Measurements from ENCODE around the gene EXTL2. TPM values are rescaled to one million over a fixed set of nuclear protein-coding genes. Genes with fewer than 3 reads are reported as not detected.

EXTL2 gene
- total and polyA plus RNA-seq, 10 of the 15 experiments (the other 5 are each of a cell fraction or from before 2014, with no cell fraction given): 10.2 to 51.1 (median 16.2) TPM

- no peak for TF ChIP-seq ZNF687 (IDR thresholded peaks at IDR 0.05)
- TF ChIP-seq ZBTB33 (IDR thresholded peaks at IDR 0.05): no peak
- TF ChIP-seq ZNF384 (IDR thresholded peaks at IDR 0.05; ENCODE audit: borderline replicate concordance, low read depth, low read length): no peak
- TF ChIP-seq E2F8 (IDR thresholded peaks at IDR 0.05; ENCODE audit: low read depth, partially characterized antibody): no peak
- TF ChIP-seq E2F4 (IDR thresholded peaks at IDR 0.05; ENCODE audit: low read depth, low read length): no peak
- TF ChIP-seq ZNF207 (IDR thresholded peaks at IDR 0.05; ENCODE audit: borderline replicate concordance): no peak; the same call in 1 of the 2 replicates
- peak; percentile 14; the same call in 1 of the 2 replicates for TF ChIP-seq MAX (IDR thresholded peaks at IDR 0.05; ENCODE audit: low read depth, low read length)
- TF ChIP-seq PRDM15 (CRISPR knock-in tag; IDR thresholded peaks at IDR 0.05): no peak
- TF ChIP-seq STAT3 (IDR thresholded peaks at IDR 0.05; ENCODE audit: low read depth, low read length): no peak
- TF ChIP-seq SREBF1 (IDR thresholded peaks at IDR 0.05; ENCODE audit: low read length): no peak
- no peak for TF ChIP-seq RFX5 (IDR thresholded peaks at IDR 0.05; ENCODE audit: low read depth, low read length)
- TF ChIP-seq SREBF2 (IDR thresholded peaks at IDR 0.05; ENCODE audit: low read length): no peak
- 0 out of 2 replicates have a peak, but pooled peaks have one; percentile 13 for TF ChIP-seq CREM (IDR thresholded peaks at IDR 0.05; ENCODE audit: low read depth)
- TF ChIP-seq CBFB (IDR thresholded peaks at IDR 0.05; ENCODE audit: low read depth): 0 out of 2 replicates have a peak, but pooled peaks have one; percentile 22
Measured at GRCh38 chr1:100895540-100896480, 1.2 kb upstream of the EXTL2 start, which contains the start of gene SLC30A7 (continued).
